WI38 (cell line): Measurements from ENCODE around the gene LGI1.

ENCODE experiments used
- H3K4me3 ChIP-seq: 2 replicates; pipeline ENCODE4 v1.5.1; 2011; ENCODE audit warnings: low read depth, mild to moderate bottlenecking, control low read depth, low read length
- CTCF ChIP-seq: IDR thresholded peaks from 2 replicates; pipeline ENCODE4 v1.5.1; 2012; ENCODE audit warnings: low read depth, mild to moderate bottlenecking, control low read depth, low read length

The LGI1 gene

DNA sequence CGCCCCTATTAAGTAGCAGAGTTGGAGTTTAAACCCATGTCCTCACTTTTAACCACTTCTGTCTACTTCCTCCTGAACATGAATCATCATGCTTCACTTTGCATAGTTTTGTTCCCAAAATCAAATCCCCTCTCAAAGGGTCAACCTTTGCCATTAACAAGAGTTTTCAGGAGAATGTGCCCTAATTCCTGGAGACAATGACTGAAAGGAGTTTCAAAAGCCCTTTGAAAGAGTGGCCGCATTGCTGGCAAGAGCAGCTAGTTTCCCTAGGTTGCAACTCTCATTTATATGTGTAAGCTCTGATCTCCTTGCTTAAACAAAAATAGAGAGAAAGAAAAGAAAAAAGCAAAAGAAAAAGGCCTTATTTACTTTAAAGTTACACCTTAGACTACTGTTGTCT is 9.2 kb downstream of the LGI1 start:
- no peak for TF ChIP-seq CTCF
- H3K4me3 ChIP-seq, result no peak overlapping the region

DNA sequence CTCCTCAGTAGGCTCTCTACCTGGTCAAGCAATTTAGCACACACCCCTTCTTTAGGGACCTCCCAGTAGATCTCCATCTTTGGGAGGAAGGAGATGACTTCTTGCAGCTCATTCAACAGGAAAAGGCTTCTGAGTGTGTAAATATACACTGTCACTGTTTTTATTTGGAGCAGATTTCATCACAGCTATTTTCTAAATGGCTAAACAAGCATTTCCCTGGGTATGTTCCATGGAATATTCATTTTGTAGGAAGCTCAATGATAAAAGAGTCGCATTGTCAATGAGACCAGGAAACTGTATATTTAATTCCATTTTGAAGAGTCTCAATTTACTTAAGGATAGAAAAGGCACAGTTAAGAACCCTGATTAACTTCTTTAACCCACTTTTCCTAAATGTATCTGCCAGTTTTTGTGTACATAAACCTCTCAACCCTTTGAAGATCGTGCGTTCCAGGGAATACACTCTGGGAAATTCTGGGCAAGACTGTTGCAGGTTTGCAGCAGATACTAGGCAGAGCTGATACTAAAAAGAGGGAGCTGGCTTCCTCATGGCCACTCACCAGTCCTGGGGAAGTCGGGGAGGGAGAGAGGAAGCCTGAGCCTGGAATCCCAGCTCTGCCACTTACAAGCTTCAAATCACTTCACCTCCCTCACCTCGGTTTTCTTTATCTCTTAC is 10.1 kb downstream of the LGI1 start:
- no peak overlapping the region for H3K4me3 ChIP-seq
- TF ChIP-seq CTCF, result no peak

- TF ChIP-seq CTCF, result no peak
Observed at GRCh38 chr10:93768892-93769291, 11.2 kb downstream of the LGI1 start.

DNA sequence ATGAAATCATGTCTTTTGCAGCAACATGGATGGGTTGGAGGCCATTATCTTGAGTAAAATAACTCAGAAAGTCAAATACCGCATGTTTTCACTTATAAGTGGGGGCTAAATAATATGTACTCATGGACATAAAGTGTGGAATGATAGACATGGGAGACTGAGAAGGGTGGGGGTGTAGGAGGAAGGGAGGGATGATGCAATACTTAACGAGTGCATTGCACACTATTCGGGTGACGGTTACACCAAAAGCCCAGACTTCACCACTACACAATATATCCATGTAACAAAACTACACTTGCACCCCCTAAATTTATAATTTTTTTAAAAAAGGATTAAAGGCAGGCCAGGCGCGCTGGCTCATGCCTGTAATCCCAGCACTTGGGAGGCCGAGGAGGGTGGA is 13.6 kb downstream of the LGI1 start:
- TF ChIP-seq CTCF, result no peak
- H3K4me3 ChIP-seq, result no peak overlapping the region

More at GRCh38 chr10:93768892-93769291, 11.2 kb downstream of the LGI1 start:
- no peak overlapping the region for H3K4me3 ChIP-seq

DNA sequence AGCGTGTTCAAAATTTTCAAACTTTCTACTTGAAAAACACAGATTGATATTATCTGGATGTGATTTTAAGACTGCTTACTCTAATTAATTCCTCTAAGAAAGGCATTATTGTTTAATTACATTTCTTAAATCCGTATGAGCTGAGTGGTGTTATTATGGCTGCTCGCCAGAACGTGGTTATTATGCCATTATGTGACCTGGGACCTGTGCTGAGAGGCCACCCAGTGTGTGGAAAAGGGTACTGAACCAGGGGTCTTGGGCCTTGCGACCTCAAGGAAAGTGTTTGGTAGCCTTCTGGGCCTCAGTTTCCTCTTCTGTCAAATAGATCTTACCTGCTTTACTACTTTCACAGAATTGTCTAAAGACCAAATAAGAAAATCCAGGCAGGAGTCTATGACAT is 15.4 kb downstream of the LGI1 start:
- TF ChIP-seq CTCF, result no peak
- H3K4me3 ChIP-seq, result no peak overlapping the region

DNA sequence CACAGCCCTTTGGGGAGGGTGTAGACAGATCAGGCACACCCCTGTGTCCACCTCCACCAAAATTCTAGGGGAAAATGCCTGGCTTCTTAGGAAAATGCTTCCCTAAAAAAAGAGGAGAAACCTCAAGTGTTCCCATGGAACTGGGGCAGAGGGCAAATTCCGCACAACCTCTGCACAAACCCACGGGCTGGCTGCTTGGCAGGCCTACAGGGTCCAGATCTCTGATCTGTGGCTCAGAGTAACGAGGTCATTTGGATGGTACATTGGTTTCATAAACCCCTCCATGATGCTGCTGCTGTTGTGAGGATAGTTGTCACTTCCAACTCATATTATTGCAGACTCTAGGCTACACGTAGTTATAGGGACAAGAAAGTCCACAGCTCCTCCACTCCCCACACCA is 16.0 kb downstream of the LGI1 start:
- TF ChIP-seq CTCF, result no peak
- no peak overlapping the region for H3K4me3 ChIP-seq

GRCh38 chr10:93775356-93775755 is 17.6 kb downstream of the LGI1 start:
- no peak for TF ChIP-seq CTCF
- no peak overlapping the region for H3K4me3 ChIP-seq
